GDM1 (cell line): ENCODE results near the gene POLR1H.
A peak's percentile ranks its signal among the peaks of the same experiment; 100 is the strongest.

Source experiments
- DNase-seq: peaks from one replicate; lab custom pipeline; 2025; lab: John Stamatoyannopoulos, UW

POLR1H gene

GRCh38 chr6:30062471-30063178, 1.6 kb downstream of the POLR1H start:
- no peak for DNase-seq

- no peak for DNase-seq
Measured at GRCh38 chr6:30063315-30063714, 2.2 kb downstream of the POLR1H start.

GRCh38 chr6:30066082-30066481, 5.0 kb downstream of the POLR1H start:
- DNase-seq, result no peak

- peak; percentile 99 for DNase-seq
Measured at GRCh38 chr6:30066577-30067459, 5.8 kb downstream of the POLR1H start, which contains the start of gene PPP1R11. PPP1R11 (plus strand) TSS chr6:30067198; CDS start chr6:30067411, 213 bp downstream.

- no peak for DNase-seq
Measured at GRCh38 chr6:30067460-30068139, 6.5 kb downstream of the POLR1H start.

- DNase-seq, result no peak
Measured at GRCh38 chr6:30071081-30071818, 10.2 kb downstream of the POLR1H start.

GRCh38 chr6:30071858-30072257, 10.8 kb downstream of the POLR1H start:
- DNase-seq, result no peak

GRCh38 chr6:30073489-30074235, 12.6 kb downstream of the POLR1H start:
- DNase-seq, result no peak

GRCh38 chr6:30074331-30075093, 13.4 kb downstream of the POLR1H start:
- DNase-seq, result no peak

- no peak for DNase-seq
Measured at GRCh38 chr6:30075094-30075789, 14.2 kb downstream of the POLR1H start, which contains the start of gene RNF39. RNF39 (minus strand) TSS chr6:30075769; CDS start chr6:30075585, 184 bp downstream.

- no peak for DNase-seq
Measured at GRCh38 chr6:30075790-30076732, 15.0 kb downstream of the POLR1H start.

- DNase-seq, result no peak
Measured at GRCh38 chr6:30077218-30077617, 16.2 kb downstream of the POLR1H start.

- DNase-seq, result no peak
Measured at GRCh38 chr6:30087876-30088275, 26.8 kb downstream of the POLR1H start.

- DNase-seq, result no peak
Measured at GRCh38 chr6:30091577-30092381, 30.7 kb downstream of the POLR1H start.

- no peak for DNase-seq
Measured at GRCh38 chr6:30092852-30093543, 31.9 kb downstream of the POLR1H start.

- DNase-seq, result no peak
Measured at GRCh38 chr6:30093951-30094661, 33.0 kb downstream of the POLR1H start.
